DOHH2 (cell line): ENCODE results near the gene UBASH3A.

Experiments
- H3F3A ChIP-seq: fragments of 200-600 bp; sonication (generic), shearing (Covaris generic); 2 replicates; pipeline ENCODE4 v1.6.0; 2016; ENCODE audit warnings: antibody characterized with exemption, mild to moderate bottlenecking; ENCODE audit not compliant: control insufficient read depth, insufficient read depth
- H3K27ac ChIP-seq: fragments of 200-600 bp; sonication (generic); 2 replicates; pipeline ENCODE4 v1.5.1; 2014; ENCODE audit warnings: low read depth, mild to moderate bottlenecking, low read length, moderate library complexity
- H3K27me3 ChIP-seq: fragments of 200-600 bp; sonication (generic); 2 replicates; pipeline ENCODE4 v1.6.1; 2014; ENCODE audit warnings: mild to moderate bottlenecking, low read length, mixed read lengths; ENCODE audit not compliant: control insufficient read depth
- H3K36me3 ChIP-seq: fragments of 200-600 bp; sonication (generic); 2 replicates; pipeline ENCODE4 v1.6.1; 2014; ENCODE audit warnings: mild to moderate bottlenecking, low read length, moderate library complexity, mixed read lengths; ENCODE audit not compliant: control insufficient read depth
- H3K4me1 ChIP-seq: fragments of 200-600 bp; sonication (generic); 2 replicates; pipeline ENCODE4 v1.6.1; 2014; ENCODE audit warnings: mild to moderate bottlenecking, low read length, mixed read lengths; ENCODE audit not compliant: control insufficient read depth
- H3K4me2 ChIP-seq: fragments of 200-600 bp; sonication (generic); 2 replicates; pipeline ENCODE4 v1.6.0; 2014; ENCODE audit warnings: mild to moderate bottlenecking, low read length, moderate library complexity
- H3K4me3 ChIP-seq: fragments of 200-600 bp; sonication (generic); 2 replicates; pipeline ENCODE4 v1.5.1; 2014; ENCODE audit warnings: mild to moderate bottlenecking, low read length, mixed read lengths
- H3K79me2 ChIP-seq: fragments of 200-600 bp; sonication (generic); 2 replicates; pipeline ENCODE4 v1.6.1; 2014; ENCODE audit warnings: mild to moderate bottlenecking, low read length, mixed read lengths; ENCODE audit not compliant: control insufficient read depth
- H3K9me2 ChIP-seq: fragments of 200-600 bp; sonication (generic); replicated peaks from 2 replicates; pipeline ENCODE4 v1.6.1; 2014; ENCODE audit warnings: mild to moderate bottlenecking, low read length, mixed read lengths; ENCODE audit not compliant: control insufficient read depth
- H3K9me3 ChIP-seq: fragments of 200-600 bp; sonication (generic); 2 replicates; pipeline ENCODE4 v1.6.1; 2014; ENCODE audit warnings: antibody characterized with exemption, low read length, mixed read lengths; ENCODE audit not compliant: control insufficient read depth, insufficient read depth
- H4K20me1 ChIP-seq: fragments of 200-600 bp; sonication (generic); 2 replicates; pipeline ENCODE4 v1.6.0; 2014; ENCODE audit warnings: low read depth, mild to moderate bottlenecking, antibody characterized with exemption, low read length, moderate library complexity; ENCODE audit not compliant: control insufficient read depth, insufficient read depth
- CTCF ChIP-seq: fragments of 200-600 bp; sonication (generic); IDR thresholded peaks from one replicate; pipeline ENCODE4 v1.5.1; 2014; ENCODE audit warnings: antibody characterized with exemption, mild to moderate bottlenecking, low read depth, low read length; ENCODE audit not compliant: poor library complexity, severe bottlenecking
- EZH2phosphoT487 ChIP-seq: fragments of 200-600 bp; sonication (generic); IDR thresholded peaks from 2 replicates; pipeline ENCODE4 v1.6.1; 2017; ENCODE audit warnings: borderline replicate concordance, mild to moderate bottlenecking, antibody characterized with exemption, low read length, moderate library complexity, mixed read lengths

Gene UBASH3A

GRCh38 chr21:42445311-42445710, 41.6 kb downstream of the UBASH3A start:
- Histone ChIP-seq H3K4me1 (peaks cover 7% of the 10 kb centered on the region), H3F3A (no peaks in the 10 kb centered on the region), H3K27me3 (no peaks in the 10 kb centered on the region), H3K79me2 (no peaks in the 10 kb centered on the region), H3K4me2 (no peak overlapping the region), H3K36me3 (no peaks in the 10 kb centered on the region), H3K9me3 (no peaks in the 10 kb centered on the region), H3K4me3 (no peak overlapping the region), H3K9me2 (no peaks in the 10 kb centered on the region), H3K27ac (no peak overlapping the region), H4K20me1 (no peaks in the 10 kb centered on the region)
- TF ChIP-seq CTCF (no peak), EZH2phosphoT487 (no peak)

- no peaks in the 10 kb centered on the region for H3K9me3 ChIP-seq
- H3K4me3 ChIP-seq: no peak overlapping the region
- H3K4me2 ChIP-seq: no peak overlapping the region
- no peaks in the 10 kb centered on the region for H3K79me2 ChIP-seq
- no peaks in the 10 kb centered on the region for H3K9me2 ChIP-seq
- H3K36me3 ChIP-seq: no peaks in the 10 kb centered on the region
- no peaks in the 10 kb centered on the region for H3F3A ChIP-seq
- H3K4me1 ChIP-seq: peaks cover 10% of the 10 kb centered on the region
- no peak for TF ChIP-seq EZH2phosphoT487
- no peak for TF ChIP-seq CTCF
- H3K27ac ChIP-seq: no peak overlapping the region
- H3K27me3 ChIP-seq: no peaks in the 10 kb centered on the region
- H4K20me1 ChIP-seq: no peaks in the 10 kb centered on the region
Observed at GRCh38 chr21:42446531-42446930, 42.8 kb downstream of the UBASH3A start.

GRCh38 chr21:42447182-42447581, 43.5 kb downstream of the UBASH3A start:
- peaks cover 10% of the 10 kb centered on the region for H3K4me1 ChIP-seq
- H3K27ac ChIP-seq: no peak overlapping the region
- no peaks in the 10 kb centered on the region for H3F3A ChIP-seq
- H3K4me3 ChIP-seq: no peak overlapping the region
- H3K4me2 ChIP-seq: no peak overlapping the region
- no peaks in the 10 kb centered on the region for H3K79me2 ChIP-seq
- H3K9me3 ChIP-seq: no peaks in the 10 kb centered on the region
- no peaks in the 10 kb centered on the region for H3K9me2 ChIP-seq
- TF ChIP-seq CTCF (no peak), EZH2phosphoT487 (no peak)
- no peaks in the 10 kb centered on the region for H3K36me3 ChIP-seq
- no peaks in the 10 kb centered on the region for H4K20me1 ChIP-seq
- H3K27me3 ChIP-seq: no peaks in the 10 kb centered on the region

GRCh38 chr21:42447732-42448131, 44.0 kb downstream of the UBASH3A start:
- Histone ChIP-seq H3K79me2 (no peaks in the 10 kb centered on the region), H3K27ac (no peak overlapping the region), H3K4me3 (no peak overlapping the region), H3K9me2 (no peaks in the 10 kb centered on the region), H3K36me3 (no peaks in the 10 kb centered on the region), H3K27me3 (no peaks in the 10 kb centered on the region), H4K20me1 (no peaks in the 10 kb centered on the region), H3K9me3 (no peaks in the 10 kb centered on the region), H3K4me1 (peaks cover 10% of the 10 kb centered on the region), H3F3A (no peaks in the 10 kb centered on the region), H3K4me2 (no peak overlapping the region)
- TF ChIP-seq CTCF (no peak), EZH2phosphoT487 (no peak)
